Activated CD4-positive, alpha-beta T cell treated with anti-CD3 and anti-CD28 coated beads for 36 hours (primary cell): Measurements from ENCODE around the gene PHLPP2. TPM values are rescaled to one million over a fixed set of nuclear protein-coding genes. Genes with fewer than 3 reads are reported as not detected.

Source experiments
- ATAC-seq: fragments of 200-7000 bp; cut with Tn5 transposase; one replicate; pipeline ENCODE4 v1.10.0; 2021; ENCODE audit warnings: mild to moderate bottlenecking, moderate library complexity
- CTCF ChIA-PET: fragments of 350-600 bp; sonication (Branson Sonifier 250); formaldehyde crosslinking; loops from one replicate; lab custom pipeline; 2021; ENCODE audit warnings: antibody characterized with exemption; lab: Charles Lee
- POLR2A ChIA-PET: fragments of 350-600 bp; sonication (Branson Sonifier 250); formaldehyde crosslinking; loops from one replicate; lab custom pipeline; 2021; ENCODE audit warnings: antibody characterized with exemption, inconsistent platforms; lab: Charles Lee
- DNase-seq: peaks from one replicate; pipeline ENCODE4 v3.0.0-alpha.2; 2020
- H3K27ac Mint-ChIP-seq: one replicate; pipeline ENCODE4 v1.8.0; 2021; ENCODE audit warnings: mixed read lengths
- H3K27me3 Mint-ChIP-seq: one replicate; pipeline ENCODE4 v1.8.0; 2021; ENCODE audit warnings: mixed read lengths
- H3K36me3 Mint-ChIP-seq: one replicate; pipeline ENCODE4 v1.8.0; 2021; ENCODE audit warnings: low read depth, mixed read lengths
- H3K4me1 Mint-ChIP-seq: one replicate; pipeline ENCODE4 v1.8.0; 2021; ENCODE audit warnings: mixed read lengths
- H3K4me3 Mint-ChIP-seq: one replicate; pipeline ENCODE4 v1.8.0; 2021; ENCODE audit warnings: mild to moderate bottlenecking, moderate library complexity, mixed read lengths
- H3K9me3 Mint-ChIP-seq: one replicate; pipeline ENCODE4 v1.8.0; 2021; ENCODE audit warnings: low read depth, mixed read lengths
- intact Hi-C, 2 experiments: fragments of 100-400 bp; cut with DNase I in 1 of 2; cut with micrococcal nuclease in 1 of 2; formaldehyde crosslinking; loops; one replicate each; pipeline versions ENCODE4 v1.14.2 to v1.15.1; 2022 to 2024; cut with DNase I, micrococcal nuclease
- total RNA-seq, 2 experiments: library from RNA; stranded (reverse); gene quantifications; one replicate each; pipeline ENCODE4 v1.2.3, GENCODE V29; 2021

PHLPP2 gene, protein sequence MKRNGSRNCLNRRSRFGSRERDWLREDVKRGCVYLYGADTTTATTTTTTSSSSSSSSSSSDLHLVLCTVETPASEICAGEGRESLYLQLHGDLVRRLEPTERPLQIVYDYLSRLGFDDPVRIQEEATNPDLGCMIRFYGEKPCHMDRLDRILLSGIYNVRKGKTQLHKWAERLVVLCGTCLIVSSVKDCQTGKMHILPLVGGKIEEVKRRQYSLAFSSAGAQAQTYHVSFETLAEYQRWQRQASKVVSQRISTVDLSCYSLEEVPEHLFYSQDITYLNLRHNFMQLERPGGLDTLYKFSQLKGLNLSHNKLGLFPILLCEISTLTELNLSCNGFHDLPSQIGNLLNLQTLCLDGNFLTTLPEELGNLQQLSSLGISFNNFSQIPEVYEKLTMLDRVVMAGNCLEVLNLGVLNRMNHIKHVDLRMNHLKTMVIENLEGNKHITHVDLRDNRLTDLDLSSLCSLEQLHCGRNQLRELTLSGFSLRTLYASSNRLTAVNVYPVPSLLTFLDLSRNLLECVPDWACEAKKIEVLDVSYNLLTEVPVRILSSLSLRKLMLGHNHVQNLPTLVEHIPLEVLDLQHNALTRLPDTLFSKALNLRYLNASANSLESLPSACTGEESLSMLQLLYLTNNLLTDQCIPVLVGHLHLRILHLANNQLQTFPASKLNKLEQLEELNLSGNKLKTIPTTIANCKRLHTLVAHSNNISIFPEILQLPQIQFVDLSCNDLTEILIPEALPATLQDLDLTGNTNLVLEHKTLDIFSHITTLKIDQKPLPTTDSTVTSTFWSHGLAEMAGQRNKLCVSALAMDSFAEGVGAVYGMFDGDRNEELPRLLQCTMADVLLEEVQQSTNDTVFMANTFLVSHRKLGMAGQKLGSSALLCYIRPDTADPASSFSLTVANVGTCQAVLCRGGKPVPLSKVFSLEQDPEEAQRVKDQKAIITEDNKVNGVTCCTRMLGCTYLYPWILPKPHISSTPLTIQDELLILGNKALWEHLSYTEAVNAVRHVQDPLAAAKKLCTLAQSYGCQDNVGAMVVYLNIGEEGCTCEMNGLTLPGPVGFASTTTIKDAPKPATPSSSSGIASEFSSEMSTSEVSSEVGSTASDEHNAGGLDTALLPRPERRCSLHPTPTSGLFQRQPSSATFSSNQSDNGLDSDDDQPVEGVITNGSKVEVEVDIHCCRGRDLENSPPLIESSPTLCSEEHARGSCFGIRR (N-terminal part only)
- total RNA-seq, result 10 to 100 TPM in 1 of 2 experiments, 1 to 10 TPM in 1; 8.8 to 11.2 TPM

GRCh38 chr16:71724320-71724751, at the start of gene PHLPP2:
PHLPP2 (minus strand) TSS chr16:71724701; CDS start chr16:71714795, 9,906 bp downstream.
- Mint-ChIP-seq H3K27me3 (no peaks in the 10 kb centered on the region), H3K9me3 (no peaks in the 10 kb centered on the region), H3K4me1 (peaks cover 16% of the 10 kb centered on the region), H3K4me3 (peak within 1 kb of the TSS; percentile 95), H3K27ac (peak within 1 kb of the TSS; percentile 68), H3K36me3 (no peaks in the 10 kb centered on the region)
- POLR2A ChIA-PET, result no interaction called here
- ATAC-seq (no peak), DNase-seq (no peak)
- intact Hi-C loops, result loop anchor here (1.0 to 10.0 kb wide), 3 partner anchors 158 to 940 kb away; partner anchors contain the start of genes DHODH (in 1 of the 2) and ZNF821 (in 1 of the 2)
- CTCF ChIA-PET, result no interaction called here

- Mint-ChIP-seq H3K4me3 (no peak overlapping the region), H3K4me1 (peaks cover 24% of the 10 kb centered on the region), H3K27me3 (no peaks in the 10 kb centered on the region), H3K36me3 (peaks cover 43% of the 10 kb centered on the region), H3K27ac (no peak overlapping the region), H3K9me3 (no peaks in the 10 kb centered on the region)
- ATAC-seq (no peak), DNase-seq (no peak)
- POLR2A ChIA-PET, result interaction anchor here (0.7 kb wide), 1 partner anchor 35 kb away, joined by 8 read pairs; no protein-coding TSS in a partner anchor
- intact Hi-C loops, result no loop called here
- CTCF ChIA-PET, result no interaction called here
These were observed 47.1 kb upstream of the PHLPP2 start for GRCh38 chr16:71771571-71771970.

GRCh38 chr16:71769222-71769621, 44.7 kb upstream of the PHLPP2 start:
- CTCF ChIA-PET, result interaction anchor here (0.6 to 0.8 kb wide), 2 partner anchors 9 to 24 kb away, joined by 4 read pairs; no protein-coding TSS in a partner anchor
- Mint-ChIP-seq H3K9me3 (no peaks in the 10 kb centered on the region), H3K4me3 (no peak overlapping the region), H3K27ac (no peak overlapping the region), H3K36me3 (peaks cover 44% of the 10 kb centered on the region), H3K4me1 (peaks cover 13% of the 10 kb centered on the region), H3K27me3 (no peaks in the 10 kb centered on the region)
- ATAC-seq, result no peak
- no peak for DNase-seq
- POLR2A ChIA-PET, result no interaction called here
- intact Hi-C loops, result no loop called here

DNA sequence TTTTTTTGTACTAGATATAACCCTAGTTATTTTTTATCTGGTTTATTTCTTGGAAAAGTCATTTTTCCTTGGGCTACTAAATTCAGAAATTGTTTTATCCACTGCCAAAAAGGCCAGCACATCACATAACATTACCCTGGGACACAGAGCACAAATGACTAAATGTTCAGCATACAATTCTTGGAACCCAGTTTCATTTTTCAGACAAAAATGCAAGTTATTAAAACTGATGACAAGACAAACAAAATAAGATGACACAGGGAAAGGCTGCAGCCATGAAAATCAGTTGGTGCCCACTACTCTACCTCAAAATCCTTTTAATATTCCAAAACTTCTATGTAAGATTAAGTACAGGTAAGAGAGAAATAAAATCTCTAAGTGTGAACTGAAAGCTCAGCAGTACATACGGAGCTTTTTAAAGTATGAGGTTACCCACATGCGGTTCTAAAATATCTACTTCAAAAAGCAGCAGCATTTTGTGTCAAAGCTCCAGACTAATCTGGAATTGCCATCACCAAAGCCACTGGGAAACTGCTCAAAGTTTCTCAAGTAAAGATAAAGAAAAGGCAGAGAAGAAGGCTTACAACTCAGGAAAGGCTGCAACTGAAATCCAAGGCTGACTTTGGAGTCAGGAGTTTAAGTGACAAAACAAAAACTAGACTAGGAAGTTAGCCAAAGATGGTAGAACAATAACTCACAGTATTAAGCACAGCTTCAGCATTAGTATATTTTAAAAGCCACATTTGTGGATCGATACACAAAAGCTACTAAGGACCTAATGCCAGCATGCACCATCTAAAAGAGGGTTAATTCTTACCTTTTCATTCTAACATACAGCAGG, 42.8 kb upstream of the PHLPP2 start:
- no peak for ATAC-seq

GRCh38 chr16:71762186-71762585, 37.7 kb upstream of the PHLPP2 start:
- DNase-seq, result no peak
- intact Hi-C loops, result no loop called here
- Mint-ChIP-seq H3K4me1 (peaks cover 6% of the 10 kb centered on the region), H3K36me3 (peaks cover 32% of the 10 kb centered on the region), H3K27ac (no peak overlapping the region), H3K27me3 (no peaks in the 10 kb centered on the region), H3K4me3 (no peak overlapping the region), H3K9me3 (no peaks in the 10 kb centered on the region)
- ChIA-PET POLR2A (no interaction called here), CTCF (interaction anchor here (1.2 kb wide), 1 partner anchor 199 kb away, joined by 5 read pairs; no protein-coding TSS in a partner anchor)
- no peak for ATAC-seq

More for the DNA sequence above, 42.8 kb upstream of the PHLPP2 start:
- Mint-ChIP-seq H3K4me1 (peaks cover 13% of the 10 kb centered on the region), H3K4me3 (no peak overlapping the region), H3K9me3 (no peaks in the 10 kb centered on the region), H3K27ac (peak overlapping the region; percentile 29), H3K36me3 (peaks cover 49% of the 10 kb centered on the region), H3K27me3 (no peaks in the 10 kb centered on the region)
- POLR2A ChIA-PET, result interaction anchor here (0.7 kb wide), 1 partner anchor 10 kb away, joined by 3 read pairs; no protein-coding TSS in a partner anchor
- CTCF ChIA-PET, result interaction anchor here (1.0 to 1.5 kb wide), 3 partner anchors 22 to 35 kb away, joined by 3 to 5 read pairs (median 5); no protein-coding TSS in a partner anchor
- intact Hi-C loops, result no loop called here
- DNase-seq, result no peak

DNA sequence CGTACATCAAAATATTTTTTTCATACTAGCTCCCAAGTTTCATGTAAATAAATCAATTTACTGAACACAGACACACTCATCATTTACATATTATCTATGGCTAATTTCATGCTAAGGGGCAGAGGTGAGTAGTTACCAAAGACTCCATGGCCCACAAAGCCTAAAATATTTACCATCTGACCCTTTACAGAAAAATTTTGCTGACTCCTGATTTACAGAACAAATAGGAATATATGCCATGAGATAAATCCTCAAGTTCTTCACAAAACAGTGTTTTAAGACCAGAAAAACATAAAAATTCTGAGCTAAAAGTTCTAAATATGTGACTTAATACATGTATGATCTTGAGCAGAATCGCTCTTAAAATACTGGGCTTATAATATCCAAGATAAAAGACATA, 36.6 kb upstream of the PHLPP2 start:
- Mint-ChIP-seq H3K27me3 (no peaks in the 10 kb centered on the region), H3K9me3 (no peaks in the 10 kb centered on the region), H3K27ac (no peak overlapping the region), H3K4me3 (no peak overlapping the region), H3K4me1 (peaks cover 1% of the 10 kb centered on the region), H3K36me3 (peaks cover 40% of the 10 kb centered on the region)
- intact Hi-C loops, result no loop called here
- ChIA-PET POLR2A (no interaction called here), CTCF (interaction anchor here (0.7 kb wide), 1 partner anchor 18 kb away, joined by 4 read pairs; no protein-coding TSS in a partner anchor)
- no peak for DNase-seq
- no peak for ATAC-seq

- H3K27ac Mint-ChIP-seq, result no peak overlapping the region
- no peak for ATAC-seq
- H3K36me3 Mint-ChIP-seq, result peaks cover 50% of the 10 kb centered on the region
- no peaks in the 10 kb centered on the region for H3K27me3 Mint-ChIP-seq
- POLR2A ChIA-PET, result no interaction called here
- no peaks in the 10 kb centered on the region for H3K9me3 Mint-ChIP-seq
- H3K4me1 Mint-ChIP-seq, result peaks cover 15% of the 10 kb centered on the region
- CTCF ChIA-PET, result interaction anchor here (0.6 kb wide), 1 partner anchor 162 kb away, joined by 3 read pairs; no protein-coding TSS in a partner anchor
- no peak for DNase-seq
- intact Hi-C loops, result no loop called here
- H3K4me3 Mint-ChIP-seq, result no peak overlapping the region
These were observed 33.8 kb upstream of the PHLPP2 start for GRCh38 chr16:71758293-71758760.

DNA sequence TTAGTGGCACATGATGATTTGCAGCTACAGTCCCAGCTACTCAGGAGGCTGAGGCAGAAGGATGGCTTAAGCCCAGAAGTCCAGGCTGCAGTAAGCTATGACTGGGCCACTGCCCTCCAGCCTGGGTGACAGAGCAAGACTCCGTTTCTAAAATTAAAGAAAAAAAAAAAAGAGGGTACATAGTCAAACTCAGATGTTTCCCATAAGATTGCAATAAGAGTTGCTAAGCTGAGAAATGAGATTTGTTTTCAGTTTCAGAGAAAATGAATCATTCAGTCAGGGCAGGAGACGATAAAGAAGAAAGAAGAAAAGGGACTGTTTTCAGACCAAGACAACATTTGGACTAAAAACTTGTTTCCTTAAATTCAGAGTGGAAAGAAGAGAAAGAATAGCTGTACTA, 30.2 kb upstream of the PHLPP2 start:
- ChIA-PET POLR2A (interaction anchor here (0.5 to 0.6 kb wide), 2 partner anchors 45 to 78 kb away, joined by 4 read pairs; no protein-coding TSS in a partner anchor), CTCF (interaction anchor here (0.6 to 1.9 kb wide), 7 partner anchors 9 to 143 kb away, joined by 3 to 5 read pairs (median 3); no protein-coding TSS in a partner anchor)
- Mint-ChIP-seq H3K4me3 (no peak overlapping the region), H3K9me3 (no peaks in the 10 kb centered on the region), H3K36me3 (peaks cover 49% of the 10 kb centered on the region), H3K27ac (peak overlapping the region; percentile 83), H3K4me1 (peaks cover 15% of the 10 kb centered on the region), H3K27me3 (no peaks in the 10 kb centered on the region)
- DNase-seq (peak; percentile 24), ATAC-seq (peak; percentile 91)
- intact Hi-C loops, result no loop called here

DNA sequence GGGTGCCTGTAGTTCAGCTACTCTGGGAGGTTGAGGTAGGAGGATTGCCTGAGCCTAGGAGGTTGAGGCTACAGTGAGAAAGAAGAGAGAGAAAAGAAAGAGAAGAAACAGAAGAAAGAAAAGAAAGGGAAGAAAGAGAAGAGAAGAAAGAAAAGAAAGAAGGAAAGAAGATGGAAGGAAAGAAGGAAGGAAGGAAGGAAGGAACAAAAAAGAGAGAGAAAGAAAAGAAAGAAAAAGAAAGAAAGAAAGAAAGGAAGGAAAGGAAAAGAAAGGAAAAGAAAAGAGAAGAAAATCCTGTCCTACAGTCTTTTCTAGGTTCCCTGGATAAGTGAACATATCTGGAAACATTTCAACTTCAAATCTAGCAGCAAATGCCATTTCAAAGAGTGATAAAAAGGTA, 29.6 kb upstream of the PHLPP2 start:
- peaks cover 50% of the 10 kb centered on the region for H3K36me3 Mint-ChIP-seq
- intact Hi-C loops, result no loop called here
- POLR2A ChIA-PET, result interaction anchor here (0.5 kb wide), 1 partner anchor 45 kb away, joined by 4 read pairs; no protein-coding TSS in a partner anchor
- CTCF ChIA-PET, result interaction anchor here (0.7 to 1.9 kb wide), 5 partner anchors 12 to 207 kb away, joined by 3 to 4 read pairs (median 3); no protein-coding TSS in a partner anchor
- no peaks in the 10 kb centered on the region for H3K9me3 Mint-ChIP-seq
- H3K27ac Mint-ChIP-seq, result peak overlapping the region; percentile 55
- no peak for DNase-seq
- peaks cover 15% of the 10 kb centered on the region for H3K4me1 Mint-ChIP-seq
- no peak overlapping the region for H3K4me3 Mint-ChIP-seq
- no peaks in the 10 kb centered on the region for H3K27me3 Mint-ChIP-seq
- no peak for ATAC-seq
